HG03103 (cell line): ENCODE data around the gene MIXL1.
"Not testable (repeated sequence)": the region's sequence is repeated elsewhere in the genome, so short reads cannot be mapped to it uniquely, and the experiment has no call there.

Source experiments
- ATAC-seq: cut with Tn5 transposase; IDR thresholded peaks from one replicate; pipeline ENCODE4 v1.9.1; 2021; ENCODE audit warnings: low read depth; ENCODE audit not compliant: unreplicated experiment

MIXL1 gene

GRCh38 chr1:226272233-226272902, 48.9 kb downstream of the MIXL1 start:
- ATAC-seq, result not testable (repeated sequence)

- no peak for ATAC-seq
These were observed 50.7 kb downstream of the MIXL1 start for GRCh38 chr1:226274138-226274537.

GRCh38 chr1:226276077-226276682, 52.7 kb downstream of the MIXL1 start:
- no peak for ATAC-seq
